ENCODE data around the gene MYO18B.

Gene MYO18B

DNA sequence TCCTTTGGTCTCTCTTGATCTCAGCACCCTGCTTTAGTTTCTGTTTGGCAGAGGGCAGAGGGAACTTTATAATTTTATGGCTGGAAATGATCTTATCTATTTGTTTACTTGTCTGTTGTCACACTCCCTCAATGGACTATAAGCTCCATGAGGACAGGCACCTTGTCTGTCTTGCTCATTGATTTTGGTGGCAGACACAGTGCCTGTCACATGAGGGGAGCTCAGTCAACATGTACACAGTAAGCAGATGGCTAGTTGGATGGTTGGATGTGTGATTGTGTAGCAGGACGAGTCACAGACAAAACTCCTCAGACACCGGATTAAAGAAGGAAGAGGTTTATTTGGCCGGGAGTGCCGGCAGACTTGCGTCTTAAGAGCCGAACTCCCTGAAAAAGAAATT, 80.4 kb downstream of the MYO18B start:
- DNase-seq (ENCODE audit: low read depth in 2 of 2), result no peak

DNA sequence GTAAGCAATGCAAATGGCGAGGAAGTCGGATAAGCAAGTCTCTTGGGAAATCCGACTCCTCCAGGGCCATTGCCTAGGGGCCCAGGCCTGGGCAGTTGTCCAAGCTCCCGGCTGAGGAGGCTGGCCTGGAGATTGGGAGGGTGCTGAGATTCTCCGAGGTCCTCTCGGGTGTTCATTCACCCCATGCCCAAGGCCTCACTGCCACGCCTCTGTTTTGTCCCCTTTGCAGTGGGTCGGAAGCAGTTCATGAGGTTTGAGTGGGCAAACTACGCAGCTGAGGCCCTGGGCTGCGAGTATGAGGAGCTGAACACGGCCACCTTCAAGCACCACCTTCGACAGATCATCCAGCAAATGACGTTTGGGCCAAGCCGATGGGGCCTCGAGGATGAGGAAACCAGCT, 81.3 kb downstream of the MYO18B start:
- no peak for DNase-seq (ENCODE audit: low read depth in 2 of 2)

DNA sequence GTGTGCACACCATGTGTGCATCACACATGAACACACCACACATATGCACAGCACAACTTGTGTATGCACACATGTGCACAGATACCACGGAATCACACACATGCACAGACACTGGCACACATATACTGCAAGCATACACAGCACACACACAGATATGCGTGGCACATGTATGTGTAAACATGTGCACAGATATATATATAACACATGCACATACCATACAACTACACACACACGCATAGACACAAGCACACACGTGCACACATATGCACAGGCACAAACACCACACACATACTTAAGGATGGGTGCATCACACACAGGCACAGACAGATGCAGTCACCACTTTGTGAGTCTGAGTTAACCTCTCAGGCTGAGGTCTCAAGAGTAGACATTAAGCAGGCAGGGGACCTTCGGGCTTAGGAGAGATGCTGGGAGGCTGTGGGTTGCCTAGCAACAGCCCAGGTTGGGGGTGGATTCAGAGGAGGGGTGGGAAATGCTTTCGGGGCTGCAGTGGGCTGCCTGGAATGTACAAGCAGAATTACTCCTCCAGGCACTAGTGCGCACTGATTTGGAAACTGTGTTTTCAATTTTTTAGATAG, 82.9 kb downstream of the MYO18B start:
- no peak for DNase-seq (ENCODE audit: low read depth in 2 of 2)

DNA sequence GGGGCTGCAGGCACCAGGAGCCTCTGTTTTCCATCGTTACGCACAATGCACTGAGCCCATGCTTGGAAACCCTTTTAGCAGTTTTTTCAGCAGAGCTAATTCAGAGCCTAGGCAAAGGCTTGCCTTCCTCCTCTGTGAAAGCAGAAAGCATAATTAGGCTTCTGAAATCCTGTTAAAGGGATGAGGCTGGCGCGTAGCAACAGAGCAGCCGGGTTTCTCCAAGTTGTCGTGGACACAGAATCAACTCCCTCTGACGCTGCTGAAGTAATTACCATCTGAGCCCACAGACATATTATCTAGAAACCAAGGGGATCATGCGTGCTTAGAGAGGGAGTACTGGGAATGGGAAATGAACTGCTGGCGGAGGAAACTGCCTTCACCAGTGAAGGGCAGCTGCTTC, 85.4 kb downstream of the MYO18B start:
- no peak for DNase-seq (ENCODE audit: low read depth in 2 of 2)

DNA sequence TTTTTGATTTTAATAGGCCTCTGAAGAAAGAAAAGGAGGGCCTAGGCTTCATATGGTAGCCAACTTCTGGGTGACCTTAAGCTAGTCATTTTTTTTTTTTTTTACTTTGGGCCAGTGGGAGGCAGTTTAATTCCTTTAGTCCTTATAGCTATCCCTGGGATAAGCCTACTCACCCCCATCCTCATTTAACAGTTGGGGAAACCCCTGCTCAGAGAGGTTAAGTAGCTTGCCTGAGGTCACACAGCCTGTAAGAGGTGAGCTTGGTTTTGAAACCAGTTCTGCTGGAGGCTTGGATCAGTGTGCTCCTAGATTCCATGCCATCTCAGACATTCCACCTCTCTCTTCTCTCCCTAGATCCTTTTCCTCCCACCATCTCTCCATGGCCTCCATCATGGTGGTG, 86.4 kb downstream of the MYO18B start:
- DNase-seq (ENCODE audit: low read depth in 2 of 2), result no peak

DNA sequence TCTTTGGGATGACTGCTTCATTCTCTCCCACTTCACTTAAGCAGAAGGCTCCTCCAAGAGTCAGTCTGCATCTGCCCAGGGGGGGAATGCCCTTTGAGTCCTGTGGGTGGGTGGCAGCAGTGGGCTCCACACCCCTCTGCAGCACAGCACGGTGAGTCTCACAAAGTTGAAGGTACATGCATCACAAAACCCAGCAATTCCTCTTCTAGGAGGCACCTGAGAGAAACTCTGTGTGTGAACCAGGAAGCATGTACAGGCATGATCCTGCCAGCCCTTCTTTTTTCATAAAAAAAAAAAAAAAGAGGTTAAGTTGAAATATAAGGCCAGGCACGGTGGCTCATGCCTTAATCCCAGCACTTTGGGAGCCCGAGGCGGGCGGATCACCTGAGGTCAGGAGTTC, 87.2 kb downstream of the MYO18B start:
- no peak for DNase-seq (ENCODE audit: low read depth in 2 of 2)

DNA sequence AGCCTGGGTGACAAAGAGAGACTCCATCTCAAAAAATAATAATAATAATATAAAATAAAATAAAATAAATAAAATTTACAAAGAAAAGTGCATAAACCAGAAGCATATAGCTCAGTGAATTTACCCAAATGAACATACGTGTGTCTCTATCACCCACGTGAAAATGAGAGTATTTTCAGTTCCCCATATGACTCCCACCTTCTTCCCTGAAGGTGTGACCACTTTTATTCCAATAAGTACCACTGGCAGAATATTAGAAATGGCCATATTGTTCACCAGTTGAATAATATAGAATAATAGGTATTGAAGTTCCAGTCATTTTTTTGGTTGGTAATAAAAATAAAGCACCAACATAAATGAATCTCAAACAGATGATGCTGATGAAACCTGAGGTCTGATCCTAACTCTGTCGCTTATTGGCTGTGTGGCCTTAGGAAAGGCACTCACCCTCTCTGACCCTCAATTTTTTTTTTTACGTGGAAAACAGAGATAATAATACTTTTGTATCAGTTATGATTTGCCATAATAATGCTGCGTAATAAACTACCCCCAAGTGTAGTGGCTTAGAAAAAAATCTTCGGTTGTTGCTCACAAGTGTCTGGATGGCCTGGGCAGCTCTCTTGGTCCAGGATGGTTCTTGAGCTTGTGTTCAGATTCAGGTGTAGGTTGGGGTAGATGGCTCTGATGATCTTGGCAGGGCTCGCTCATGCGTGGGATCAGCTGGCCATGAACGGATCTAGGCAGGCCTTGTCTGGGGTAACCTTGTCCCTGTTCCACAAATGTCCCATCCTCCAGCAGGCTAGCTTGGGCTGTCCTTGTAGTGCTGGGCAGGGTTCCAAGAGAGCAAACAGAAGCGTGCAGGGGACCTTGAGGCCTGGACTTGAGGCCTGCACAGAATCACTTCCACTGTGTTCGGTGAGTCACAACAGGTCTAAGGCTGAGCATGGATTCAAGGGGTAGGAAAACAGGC, 88.1 kb downstream of the MYO18B start:
- DNase-seq (ENCODE audit: low read depth in 2 of 2), result no peak

DNA sequence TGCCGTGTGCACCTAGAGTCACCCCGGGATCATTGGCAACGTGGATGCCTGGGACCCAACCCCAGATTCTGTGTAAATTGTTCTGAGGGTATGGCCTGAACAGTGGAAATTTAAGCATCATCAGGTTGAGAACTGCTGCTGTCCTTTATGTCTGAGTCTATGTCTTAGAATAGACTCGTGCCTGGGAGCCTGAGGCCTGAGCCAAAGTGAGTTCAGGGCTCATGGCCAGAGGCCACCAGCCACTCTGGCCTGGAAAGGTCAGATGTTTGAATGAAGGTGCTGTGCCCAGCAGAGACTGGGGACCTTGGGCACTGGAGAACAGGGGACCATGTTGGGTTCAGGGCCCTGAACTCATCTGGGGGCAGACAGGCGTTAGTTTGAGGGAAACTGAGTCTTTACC, 91.1 kb downstream of the MYO18B start:
- no peak for DNase-seq (ENCODE audit: low read depth in 2 of 2)

DNA sequence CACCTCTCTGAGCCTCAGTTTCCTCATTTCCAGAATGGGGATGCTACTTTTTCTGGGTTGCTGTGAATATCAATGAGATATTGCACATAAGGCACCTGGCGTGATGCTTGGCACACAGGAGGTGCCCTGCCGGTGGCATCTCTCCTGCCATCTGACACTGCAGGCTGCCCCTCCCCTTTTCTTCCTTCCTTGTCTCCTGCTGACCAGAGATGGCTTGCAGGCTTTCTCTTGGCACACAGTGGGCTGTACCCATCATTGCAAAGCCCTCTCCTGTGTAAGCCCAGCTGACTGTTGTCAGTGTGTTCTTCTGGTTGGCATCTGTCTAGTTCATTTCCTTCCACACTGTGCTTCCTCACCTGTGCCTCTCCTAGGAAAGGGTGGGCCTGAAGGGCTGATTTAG, 91.7 kb downstream of the MYO18B start:
- no peak for DNase-seq (ENCODE audit: low read depth in 2 of 2)

DNA sequence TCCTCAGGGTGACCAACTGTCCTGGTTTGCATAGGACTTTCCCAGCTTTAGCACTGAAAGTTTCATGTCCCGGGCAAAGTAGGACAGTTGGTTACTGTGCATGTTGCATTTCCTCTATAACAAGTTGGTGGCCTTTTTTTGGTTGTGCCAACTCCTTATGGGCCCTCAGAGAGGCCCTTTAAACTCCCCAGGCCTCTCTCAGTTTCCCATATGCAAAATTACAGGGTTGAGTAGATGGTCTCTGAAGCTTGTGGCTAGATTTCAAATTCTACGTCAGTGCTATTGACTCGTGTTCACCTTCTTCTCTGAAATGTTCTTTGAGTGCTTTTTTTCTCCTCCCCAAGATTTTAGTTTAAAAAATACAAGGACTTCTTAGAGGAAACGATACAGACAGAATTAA, 92.5 kb downstream of the MYO18B start:
- DNase-seq (ENCODE audit: low read depth in 2 of 2), result no peak

DNA sequence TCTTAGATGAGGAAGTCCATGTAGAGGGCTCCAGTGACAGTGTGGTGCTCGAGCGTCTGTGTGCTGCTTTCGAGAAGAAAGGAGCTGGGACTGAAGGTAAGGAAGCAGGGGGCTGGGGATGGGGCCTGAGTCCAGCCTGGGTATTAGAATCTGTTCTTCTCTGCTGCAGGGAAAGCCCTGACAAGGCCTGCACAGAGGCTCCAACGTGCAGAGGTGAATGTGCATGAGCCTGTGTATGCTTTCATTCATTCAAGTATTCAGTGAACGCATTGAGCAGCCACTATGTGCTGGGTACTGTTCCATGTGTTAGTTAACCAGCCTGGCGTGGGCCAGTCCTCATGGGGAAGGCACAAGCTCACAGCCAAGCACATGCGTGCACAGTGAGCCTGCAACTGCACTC, 93.4 kb downstream of the MYO18B start:
- DNase-seq (ENCODE audit: low read depth in 2 of 2), result no peak

DNA sequence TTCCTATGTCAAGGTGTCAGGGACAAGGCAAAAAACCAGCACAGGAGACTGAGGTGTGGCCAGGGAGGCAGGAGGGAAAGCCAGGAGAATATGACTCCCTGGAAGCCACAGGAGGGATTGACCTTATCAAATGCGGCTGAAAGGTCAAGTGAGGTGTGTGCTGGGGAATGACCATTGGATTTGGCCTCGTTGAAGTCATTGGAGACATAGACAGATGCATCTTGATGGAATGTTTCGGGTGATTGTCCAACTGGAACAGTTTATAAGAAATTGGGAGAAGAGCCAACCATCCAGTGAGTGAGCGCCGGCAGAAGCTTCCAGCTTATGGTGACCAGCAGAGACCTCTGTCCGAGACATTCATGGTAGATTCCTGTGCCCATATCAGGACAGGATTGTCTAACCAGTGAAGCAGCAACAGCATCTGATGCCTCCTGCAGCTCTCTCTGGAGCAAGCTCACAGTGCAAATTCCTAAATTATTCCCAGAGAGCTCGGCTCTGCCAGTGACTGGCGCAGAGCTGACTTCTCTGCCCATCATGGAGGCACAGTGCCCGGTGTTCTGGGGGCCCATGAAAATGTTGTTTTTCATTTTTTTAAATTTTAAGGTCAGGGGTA, 95.4 kb downstream of the MYO18B start:
- no peak for DNase-seq (ENCODE audit: low read depth in 2 of 2)

DNA sequence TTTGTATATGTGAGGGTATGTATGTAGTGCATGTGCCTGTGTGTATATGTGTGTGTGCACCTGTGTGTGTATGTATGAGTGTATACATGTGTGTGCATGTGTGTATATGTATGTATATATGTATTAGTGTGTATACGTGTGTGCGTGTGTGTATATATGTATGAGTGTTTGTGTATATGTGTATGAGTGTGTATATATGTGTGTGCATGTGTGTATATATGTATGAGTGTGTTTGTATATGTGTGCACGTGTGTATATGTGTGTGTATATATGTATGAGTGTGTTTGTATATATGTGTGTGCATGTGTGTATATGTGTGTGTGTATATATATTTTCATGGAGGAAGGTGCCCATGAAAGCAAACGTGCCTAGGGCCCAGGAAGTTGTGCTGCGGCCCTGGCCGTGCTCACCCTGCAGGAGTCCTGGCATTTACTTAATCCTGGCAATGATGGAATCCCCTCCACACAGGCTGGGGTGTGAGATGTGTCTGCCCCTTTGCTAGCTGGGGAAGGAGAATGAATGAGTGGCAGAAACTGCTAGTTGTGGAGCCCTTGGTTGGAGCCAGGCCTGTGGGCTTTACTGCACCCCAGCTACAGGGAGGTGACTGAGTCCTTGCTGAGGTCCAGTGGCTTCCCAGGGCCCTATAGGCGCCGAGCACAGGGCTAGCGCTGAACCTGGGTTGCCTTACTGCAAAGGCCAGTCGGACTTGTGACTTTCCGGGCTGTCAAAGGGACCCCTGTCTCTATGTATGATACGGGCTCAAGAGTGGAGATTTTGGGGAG, 97.2 kb downstream of the MYO18B start:
- DNase-seq (ENCODE audit: low read depth in 2 of 2), result no peak

DNA sequence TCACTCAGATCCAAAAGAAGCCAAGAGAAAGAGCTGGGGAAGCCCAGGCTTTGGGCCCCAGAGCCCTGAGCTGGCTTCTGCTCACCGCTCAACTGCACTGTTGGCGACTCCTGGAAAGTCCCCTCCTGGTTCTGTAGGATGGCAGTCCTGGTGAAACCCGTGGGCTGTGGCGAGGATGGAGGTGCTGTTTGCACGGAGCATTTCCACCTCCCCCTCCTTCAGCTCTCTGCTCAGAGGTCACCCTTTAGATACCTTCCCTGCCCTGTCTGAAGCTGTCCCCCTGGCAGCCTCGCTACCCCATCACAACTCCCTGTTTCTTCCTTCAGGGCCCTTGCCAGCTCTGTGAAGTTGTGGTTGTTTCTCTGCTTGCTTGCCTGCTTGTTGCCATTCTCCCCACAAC, 97.8 kb downstream of the MYO18B start:
- no peak for DNase-seq (ENCODE audit: low read depth in 2 of 2)

DNA sequence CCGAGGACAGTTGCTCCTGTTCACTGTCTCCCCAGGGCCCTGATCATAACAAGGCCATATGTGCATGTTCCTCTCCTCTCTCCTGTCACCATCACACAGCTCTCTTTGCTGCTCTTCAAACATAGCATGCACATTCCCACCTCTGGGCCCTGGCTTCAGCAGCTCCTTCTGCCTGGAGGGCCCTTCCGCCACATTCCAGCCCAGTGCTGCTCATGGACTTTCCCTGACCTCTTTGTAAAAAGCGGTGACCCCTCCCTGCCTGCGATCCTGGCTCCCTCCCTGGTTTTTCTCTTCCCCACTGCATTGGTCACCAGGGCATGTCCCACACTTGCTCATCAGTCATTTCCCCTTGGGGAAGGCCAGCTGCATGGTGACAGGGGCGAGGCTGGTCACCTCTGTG, 98.2 kb downstream of the MYO18B start:
- DNase-seq (ENCODE audit: low read depth in 2 of 2), result no peak

DNA sequence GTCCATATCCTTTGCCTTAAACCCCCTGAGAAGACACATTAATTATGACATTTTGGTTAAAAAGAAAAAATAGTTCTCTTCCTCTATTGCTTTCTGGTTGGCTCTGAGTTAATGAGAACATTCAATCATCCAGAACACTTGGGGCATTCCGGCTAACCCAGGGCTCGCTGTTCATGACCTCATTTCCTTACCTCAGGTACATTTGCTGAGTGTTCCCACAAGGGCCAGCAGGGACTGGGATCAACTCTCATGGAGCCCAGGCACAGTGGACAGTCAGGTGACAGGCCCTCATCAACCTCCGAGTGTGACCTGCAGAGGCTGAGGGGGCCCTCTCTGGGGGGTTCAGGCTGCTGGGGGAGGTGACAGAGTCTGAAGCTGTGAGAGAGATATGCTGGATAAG, 98.9 kb downstream of the MYO18B start:
- DNase-seq (ENCODE audit: low read depth in 2 of 2), result no peak

DNA sequence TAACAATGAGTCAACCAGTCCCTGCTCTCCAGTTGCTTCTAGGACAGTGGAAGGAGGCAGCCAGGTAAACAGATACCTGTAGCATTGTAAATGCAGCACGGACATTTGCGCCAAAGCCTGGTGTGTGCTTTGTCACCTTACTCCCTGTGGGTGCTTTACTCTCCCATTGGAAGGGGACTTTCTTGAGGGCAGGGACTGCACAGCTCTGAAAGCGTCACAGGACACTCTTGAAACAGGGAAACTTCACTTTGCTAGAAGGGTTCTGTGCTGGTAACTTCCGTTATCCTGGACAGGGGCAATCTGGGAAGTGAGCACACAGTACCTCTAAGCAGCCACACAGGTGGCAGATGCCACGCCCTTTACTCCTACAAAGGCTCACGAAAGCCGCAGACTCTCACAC, 99.8 kb downstream of the MYO18B start:
- DNase-seq (ENCODE audit: low read depth in 2 of 2), result no peak

DNA sequence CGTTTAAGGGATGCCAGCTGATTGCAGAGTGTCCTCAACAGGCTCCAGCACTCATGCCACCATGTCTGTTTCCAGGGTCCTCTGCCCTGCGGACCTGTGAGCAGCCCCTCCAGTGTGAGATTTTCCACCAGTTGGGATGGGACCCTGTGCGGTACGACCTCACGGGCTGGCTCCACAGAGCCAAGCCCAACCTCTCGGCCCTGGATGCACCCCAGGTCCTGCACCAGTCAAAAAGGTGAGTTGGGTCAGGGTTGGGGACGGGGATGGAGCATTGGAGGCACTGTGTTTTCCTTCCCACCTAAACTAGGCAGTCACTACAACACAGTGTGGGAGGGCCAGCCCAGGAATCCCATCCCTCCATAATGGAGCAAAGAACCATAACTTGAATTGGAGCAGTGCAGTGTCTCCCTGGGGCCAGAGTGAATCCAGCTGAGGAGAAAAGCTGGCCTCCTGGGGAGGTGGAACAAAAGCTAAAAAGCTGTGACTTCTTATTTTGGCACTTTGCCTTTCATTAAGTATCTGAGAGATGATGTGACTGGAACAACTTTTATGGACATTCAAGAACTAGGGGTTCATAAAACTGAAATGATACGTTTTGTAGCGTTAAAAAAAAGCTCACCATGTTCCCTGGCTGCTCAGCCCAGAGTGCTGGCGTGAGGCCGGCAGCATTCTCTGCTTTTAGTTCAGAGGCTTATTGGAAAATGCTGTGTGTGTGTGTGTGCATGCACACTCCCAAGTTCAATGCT, 101.8 kb downstream of the MYO18B start:
- no peak for DNase-seq (ENCODE audit: low read depth in 2 of 2)

DNA sequence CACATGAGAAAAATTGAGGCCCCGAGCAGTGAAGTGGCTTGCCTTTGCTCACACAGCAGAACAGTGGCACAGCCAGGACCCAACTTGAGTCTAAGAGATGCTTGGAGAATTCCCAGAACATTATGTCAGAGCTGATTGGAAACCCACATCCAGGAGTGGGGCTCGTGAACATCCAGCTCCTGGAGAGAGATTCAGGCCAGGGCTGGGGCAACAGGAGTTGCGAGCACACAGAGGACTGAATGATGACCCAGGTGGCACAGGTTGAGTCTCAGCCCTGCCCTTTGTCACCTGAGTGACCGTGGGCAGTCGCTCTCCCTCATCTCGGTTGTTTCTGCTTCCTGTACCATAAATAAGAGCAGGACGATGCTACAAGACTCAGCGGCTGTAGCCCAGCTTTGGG, 102.6 kb downstream of the MYO18B start:
- DNase-seq (ENCODE audit: low read depth in 2 of 2), result no peak

DNA sequence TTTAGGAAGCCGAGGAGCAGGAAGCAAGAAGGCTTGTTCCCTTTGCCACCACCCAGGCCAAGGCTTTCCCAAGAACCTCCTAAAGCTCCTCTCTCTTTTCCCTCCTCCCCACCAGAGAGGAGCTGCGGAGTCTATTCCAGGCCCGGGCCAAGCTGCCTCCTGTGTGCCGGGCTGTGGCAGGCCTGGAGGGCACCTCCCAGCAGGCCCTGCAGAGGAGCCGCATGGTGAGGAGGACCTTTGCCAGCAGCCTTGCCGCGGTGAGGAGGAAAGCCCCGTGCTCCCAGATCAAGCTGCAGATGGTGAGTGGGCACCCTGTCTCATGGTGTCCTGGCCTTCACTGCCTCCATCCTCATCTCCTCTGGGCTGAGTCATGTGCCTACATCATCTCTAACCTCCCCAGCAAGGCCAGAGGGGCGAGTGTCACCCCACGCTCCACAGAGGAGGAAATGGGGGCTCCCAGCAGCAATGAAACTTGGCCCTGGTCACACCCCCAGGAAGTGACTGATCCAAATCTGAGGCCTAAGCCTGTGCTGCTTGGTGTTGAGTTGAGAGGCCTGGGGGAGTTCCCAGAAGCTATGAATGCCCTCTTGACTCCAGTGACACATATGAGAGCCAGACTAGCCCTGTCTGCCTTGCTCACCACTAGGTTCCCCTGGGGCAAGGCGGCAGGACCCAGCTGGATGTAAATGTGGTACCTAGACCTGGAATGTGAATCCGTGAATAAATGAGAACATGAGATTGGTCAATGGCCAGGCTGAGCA, 104.2 kb downstream of the MYO18B start:
- no peak for DNase-seq (ENCODE audit: low read depth in 2 of 2)

DNA sequence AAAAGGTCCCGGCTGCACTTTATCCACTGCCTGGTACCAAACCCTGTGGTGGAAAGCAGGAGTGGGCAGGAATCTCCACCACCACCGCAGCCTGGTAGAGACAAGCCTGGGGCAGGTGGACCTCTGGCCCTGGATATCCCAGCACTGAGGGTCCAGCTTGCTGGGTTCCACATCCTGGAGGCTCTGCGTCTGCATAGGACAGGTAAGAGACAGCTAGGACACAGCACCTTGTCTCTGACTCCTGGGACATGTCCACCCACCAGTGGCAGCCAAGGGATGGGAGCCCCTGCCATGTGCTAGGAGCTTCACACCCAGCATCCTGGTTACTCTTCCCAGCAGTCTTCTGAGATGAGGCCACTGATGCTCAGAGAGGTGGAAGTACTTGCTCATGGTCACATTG, 105.5 kb downstream of the MYO18B start:
- no peak for DNase-seq (ENCODE audit: low read depth in 2 of 2)
